Measurements from ENCODE around the gene RAB6B. TPM values are rescaled to one million over a fixed set of nuclear protein-coding genes. Genes with fewer than 3 reads are reported as not detected.
"Not testable (repeated sequence)": the region's sequence is repeated elsewhere in the genome, so short reads cannot be mapped to it uniquely, and the experiment has no call there.

RAB6B gene
- total RNA-seq, 2 donors from 2014 or later = 3.3 to 8.3 TPM

GRCh38 chr3:133805384-133805701, 90.3 kb downstream of the RAB6B start:
- no peak for ATAC-seq
- intact Hi-C loops (cut with DNase I, micrococcal nuclease) = no loop called here
- DNase-seq = no peak

- no peak for ATAC-seq
- DNase-seq = no peak
- intact Hi-C loops (cut with DNase I, micrococcal nuclease) = no loop called here
Observed at GRCh38 chr3:133804896-133805295, 90.8 kb downstream of the RAB6B start.

GRCh38 chr3:133803469-133803868, 92.2 kb downstream of the RAB6B start:
- no peak for DNase-seq
- no peak for ATAC-seq
- intact Hi-C loops (cut with DNase I, micrococcal nuclease) = no loop called here

GRCh38 chr3:133799794-133800585, 95.7 kb downstream of the RAB6B start:
- intact Hi-C loops (cut with DNase I, micrococcal nuclease) = no loop called here
- ATAC-seq (no peak), DNase-seq (no peak)

- intact Hi-C loops (cut with DNase I, micrococcal nuclease) = no loop called here
- DNase-seq (no peak), ATAC-seq (no peak)
Observed at GRCh38 chr3:133797396-133798105, 98.1 kb downstream of the RAB6B start.

- intact Hi-C loops (cut with DNase I, micrococcal nuclease) = no loop called here
- no peak for ATAC-seq
- no peak for DNase-seq
Observed at GRCh38 chr3:133792171-133792763, 103.4 kb downstream of the RAB6B start.

- no peak for DNase-seq
- intact Hi-C loops (cut with DNase I, micrococcal nuclease) = no loop called here
- ATAC-seq = no peak
Observed at GRCh38 chr3:133788024-133788423, 107.7 kb downstream of the RAB6B start.

GRCh38 chr3:133783762-133784161, 111.9 kb downstream of the RAB6B start:
- DNase-seq (no peak), ATAC-seq (no peak)
- intact Hi-C loops (cut with DNase I, micrococcal nuclease) = no loop called here

- ATAC-seq (no peak), DNase-seq (no peak)
- intact Hi-C loops (cut with DNase I, micrococcal nuclease) = no loop called here
Observed at GRCh38 chr3:133782454-133782853, 113.2 kb downstream of the RAB6B start.

- ATAC-seq (no peak), DNase-seq (no peak)
- intact Hi-C loops (cut with DNase I, micrococcal nuclease) = no loop called here
Observed at GRCh38 chr3:133781570-133781969, 114.1 kb downstream of the RAB6B start.

GRCh38 chr3:133780756-133781155, 114.9 kb downstream of the RAB6B start:
- intact Hi-C loops (cut with DNase I, micrococcal nuclease); ATAC-seq; DNase-seq: not testable (repeated sequence)

- ATAC-seq (no peak), DNase-seq (no peak)
- intact Hi-C loops (cut with DNase I, micrococcal nuclease) = no loop called here
Observed at GRCh38 chr3:133779626-133780203, 116.0 kb downstream of the RAB6B start.

GRCh38 chr3:133777807-133778568, 117.7 kb downstream of the RAB6B start:
- ATAC-seq (no peak), DNase-seq (no peak)
- intact Hi-C loops (cut with DNase I, micrococcal nuclease) = no loop called here

GRCh38 chr3:133776794-133777438, 118.8 kb downstream of the RAB6B start:
- DNase-seq (no peak), ATAC-seq (no peak)
- intact Hi-C loops (cut with DNase I, micrococcal nuclease) = no loop called here

- no peak for ATAC-seq
- DNase-seq = no peak
- intact Hi-C loops (cut with DNase I, micrococcal nuclease) = no loop called here
Observed at GRCh38 chr3:133775835-133776234, 119.8 kb downstream of the RAB6B start.

GRCh38 chr3:133775309-133775708, 120.4 kb downstream of the RAB6B start:
- ATAC-seq (no peak), DNase-seq (no peak)
- intact Hi-C loops (cut with DNase I, micrococcal nuclease) = no loop called here
